ENCODE data around the gene ADAM23.

GRCh38 chr2:206502729-206503128 lies 59.4 kb downstream of the ADAM23 start:
- no peak for TF ChIP-seq EZH2 (IDR thresholded peaks at IDR 0.05; ENCODE audit: borderline replicate concordance)
- TF ChIP-seq EZH2phosphoT487 (IDR thresholded peaks at IDR 0.05; ENCODE audit: low read depth, severe bottlenecking, unreplicated experiment), result no peak
- TF ChIP-seq CTCF (IDR thresholded peaks at IDR 0.05; ENCODE audit: poor library complexity), result no peak
